Measurements from ENCODE around the gene PSD2.

DNA sequence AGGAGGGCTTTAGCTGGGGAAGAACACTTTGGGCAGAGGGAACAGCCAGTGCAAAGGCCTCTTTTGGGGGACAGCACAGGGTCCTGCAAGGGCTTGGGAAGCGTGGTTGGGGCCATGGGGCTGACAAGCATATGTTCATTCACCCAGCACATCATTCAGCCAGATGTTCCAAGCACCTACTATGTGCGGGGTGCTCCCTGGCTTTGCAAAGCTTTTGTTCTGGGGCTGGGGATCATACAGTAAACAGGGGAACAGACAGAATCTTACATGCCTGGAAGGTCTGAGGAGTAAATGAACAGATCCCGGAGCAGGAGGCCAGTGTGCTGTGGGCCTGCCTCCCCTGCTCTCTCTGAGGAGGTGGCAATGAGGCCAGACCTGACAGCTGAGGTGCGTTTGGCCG, 16.7 kb downstream of the PSD2 start:
- TF ChIP-seq CTCF (IDR thresholded peaks at IDR 0.05): no peak
- no peak for TF ChIP-seq EZH2 (IDR thresholded peaks at IDR 0.05; ENCODE audit: borderline replicate concordance, insufficient read depth, low read depth, low read length, poor library complexity, severe bottlenecking)
